Measurements from ENCODE around the gene ARL1.

GRCh38 chr12:101379149-101379548, 28.4 kb downstream of the ARL1 start:
- TF ChIP-seq, protein P1, sequence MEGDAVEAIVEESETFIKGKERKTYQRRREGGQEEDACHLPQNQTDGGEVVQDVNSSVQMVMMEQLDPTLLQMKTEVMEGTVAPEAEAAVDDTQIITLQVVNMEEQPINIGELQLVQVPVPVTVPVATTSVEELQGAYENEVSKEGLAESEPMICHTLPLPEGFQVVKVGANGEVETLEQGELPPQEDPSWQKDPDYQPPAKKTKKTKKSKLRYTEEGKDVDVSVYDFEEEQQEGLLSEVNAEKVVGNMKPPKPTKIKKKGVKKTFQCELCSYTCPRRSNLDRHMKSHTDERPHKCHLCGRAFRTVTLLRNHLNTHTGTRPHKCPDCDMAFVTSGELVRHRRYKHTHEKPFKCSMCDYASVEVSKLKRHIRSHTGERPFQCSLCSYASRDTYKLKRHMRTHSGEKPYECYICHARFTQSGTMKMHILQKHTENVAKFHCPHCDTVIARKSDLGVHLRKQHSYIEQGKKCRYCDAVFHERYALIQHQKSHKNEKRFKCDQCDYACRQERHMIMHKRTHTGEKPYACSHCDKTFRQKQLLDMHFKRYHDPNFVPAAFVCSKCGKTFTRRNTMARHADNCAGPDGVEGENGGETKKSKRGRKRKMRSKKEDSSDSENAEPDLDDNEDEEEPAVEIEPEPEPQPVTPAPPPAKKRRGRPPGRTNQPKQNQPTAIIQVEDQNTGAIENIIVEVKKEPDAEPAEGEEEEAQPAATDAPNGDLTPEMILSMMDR (conservative IDR thresholded peaks at IDR 0.05) = no peak
- no peak for TF ChIP-seq EZH2 (IDR thresholded peaks at IDR 0.05; ENCODE audit: low read depth)
